ENCODE data around the gene MSMO1. TPM values are rescaled to one million over a fixed set of nuclear protein-coding genes. Genes with fewer than 3 reads are reported as not detected.
"Not testable (repeated sequence)": the region's sequence is repeated elsewhere in the genome, so short reads cannot be mapped to it uniquely, and the experiment has no call there.

The MSMO1 gene
- total RNA-seq: 6.9 TPM
- long read RNA-seq, transcript MSMO1-201 (6 exons, 2,269 nt): major isoform, 18 of 24 reads
- long read RNA-seq, partial matches to known transcripts: 0 of 24 reads
- long read RNA-seq, other reads (novel, unspliced or antisense): 3 of 24 reads

GRCh38 chr4:165327211-165328100 lies at the start of gene MSMO1:
Gene MSMO1, plus strand, starts transcription at chr4:165327669. Its CDS starts 5,702 bp downstream, at chr4:165333371.
- intact Hi-C loops (cut with micrococcal nuclease): no loop called here
- ATAC-seq (peak; percentile 100), DNase-seq (peak; percentile 100)

GRCh38 chr4:165279531-165279930 lies 47.9 kb upstream of the MSMO1 start:
- intact Hi-C loops (cut with micrococcal nuclease); DNase-seq; ATAC-seq: not testable (repeated sequence)

- ATAC-seq; DNase-seq; intact Hi-C loops (cut with micrococcal nuclease): not testable (repeated sequence)
Measured at GRCh38 chr4:165284697-165285096, 42.8 kb upstream of the MSMO1 start.

GRCh38 chr4:165286619-165287340 lies 40.7 kb upstream of the MSMO1 start:
- intact Hi-C loops (cut with micrococcal nuclease): not testable (repeated sequence)

GRCh38 chr4:165288226-165288625 lies 39.2 kb upstream of the MSMO1 start:
- intact Hi-C loops (cut with micrococcal nuclease): no loop called here
- DNase-seq (no peak), ATAC-seq (no peak)

More at GRCh38 chr4:165286619-165287340, 40.7 kb upstream of the MSMO1 start:
- not testable (repeated sequence) for DNase-seq, ATAC-seq

- ATAC-seq (no peak), DNase-seq (no peak)
- intact Hi-C loops (cut with micrococcal nuclease): no loop called here
Measured at GRCh38 chr4:165288639-165289422, 38.6 kb upstream of the MSMO1 start.

- DNase-seq (no peak), ATAC-seq (no peak)
- intact Hi-C loops (cut with micrococcal nuclease): no loop called here
Measured at GRCh38 chr4:165289423-165289785, 38.1 kb upstream of the MSMO1 start.

- DNase-seq: no peak
- ATAC-seq: no peak
- intact Hi-C loops (cut with micrococcal nuclease): no loop called here
Measured at GRCh38 chr4:165293061-165293460, 34.4 kb upstream of the MSMO1 start.

GRCh38 chr4:165293927-165294649 lies 33.4 kb upstream of the MSMO1 start:
- DNase-seq (no peak), ATAC-seq (no peak)
- intact Hi-C loops (cut with micrococcal nuclease): no loop called here

GRCh38 chr4:165294907-165295306 lies 32.6 kb upstream of the MSMO1 start:
- intact Hi-C loops (cut with micrococcal nuclease): no loop called here

GRCh38 chr4:165297626-165298025 lies 29.8 kb upstream of the MSMO1 start:
- ATAC-seq (no peak), DNase-seq (no peak)
- intact Hi-C loops (cut with micrococcal nuclease): no loop called here

More at GRCh38 chr4:165294907-165295306, 32.6 kb upstream of the MSMO1 start:
- DNase-seq: no peak
- no peak for ATAC-seq

- DNase-seq: no peak
- intact Hi-C loops (cut with micrococcal nuclease): no loop called here
- no peak for ATAC-seq
Measured at GRCh38 chr4:165299399-165300060, 27.9 kb upstream of the MSMO1 start.

GRCh38 chr4:165301833-165302232 lies 25.6 kb upstream of the MSMO1 start:
- no peak for ATAC-seq
- no peak for DNase-seq
- intact Hi-C loops (cut with micrococcal nuclease): no loop called here

- no peak for ATAC-seq
- intact Hi-C loops (cut with micrococcal nuclease): no loop called here
- no peak for DNase-seq
Measured at GRCh38 chr4:165302658-165303057, 24.8 kb upstream of the MSMO1 start.

- ATAC-seq (no peak), DNase-seq (no peak)
- intact Hi-C loops (cut with micrococcal nuclease): no loop called here
Measured at GRCh38 chr4:165308166-165308565, 19.3 kb upstream of the MSMO1 start.

GRCh38 chr4:165308606-165309005 lies 18.9 kb upstream of the MSMO1 start:
- ATAC-seq (no peak), DNase-seq (no peak)
- intact Hi-C loops (cut with micrococcal nuclease): no loop called here

GRCh38 chr4:165309456-165309855 lies 18.0 kb upstream of the MSMO1 start:
- intact Hi-C loops (cut with micrococcal nuclease): no loop called here
- DNase-seq (no peak), ATAC-seq (no peak)

GRCh38 chr4:165312506-165312905 lies 15.0 kb upstream of the MSMO1 start:
- DNase-seq (no peak), ATAC-seq (no peak)
- intact Hi-C loops (cut with micrococcal nuclease): no loop called here
